Measurements from ENCODE around the gene NSUN2. TPM values are rescaled to one million over a fixed set of nuclear protein-coding genes. Genes with fewer than 3 reads are reported as not detected.

NSUN2 gene
- total RNA-seq, 4 donors from 2014 or later = 34.1 to 49.6 (median 41.9) TPM

DNA sequence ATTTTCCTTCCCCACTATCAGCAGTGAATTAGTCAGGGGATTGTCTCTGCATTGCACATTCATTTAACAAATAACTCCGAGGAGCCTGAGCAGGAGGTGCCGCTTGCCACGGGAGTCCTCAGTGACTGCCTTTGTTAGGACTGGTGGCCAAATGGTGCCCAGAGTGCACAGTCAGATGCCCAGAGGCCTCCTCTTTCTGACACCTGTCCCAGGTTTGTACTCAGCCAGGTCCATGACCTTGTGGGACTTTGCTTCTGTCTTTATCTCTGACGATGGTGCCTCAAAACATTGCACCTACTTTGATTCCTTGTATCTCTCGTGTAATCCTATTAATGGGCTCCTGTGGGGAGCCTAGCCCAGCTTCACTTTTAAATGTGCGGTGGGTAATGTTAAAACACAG lies 4.7 kb upstream of the NSUN2 start:
- H3K36me3 ChIP-seq = no peaks in the 10 kb centered on the region
- peaks cover 0 to 7% of the 10 kb centered on the region in 2 donors for H3K4me1 ChIP-seq
- no peaks in the 10 kb centered on the region for H3K27me3 ChIP-seq
- intact Hi-C loops (cut with DNase I) = loop anchor here (10.0 kb wide), 1 partner anchor 107 kb away; no protein-coding TSS in a partner anchor
- DNase-seq = no peak
- no peaks in the 10 kb centered on the region for H3K9me3 ChIP-seq
- WGBS, 2 donors = 80 to 90% methylated on average over 6 of the region's 6 CpGs
- TF ChIP-seq, protein P1, sequence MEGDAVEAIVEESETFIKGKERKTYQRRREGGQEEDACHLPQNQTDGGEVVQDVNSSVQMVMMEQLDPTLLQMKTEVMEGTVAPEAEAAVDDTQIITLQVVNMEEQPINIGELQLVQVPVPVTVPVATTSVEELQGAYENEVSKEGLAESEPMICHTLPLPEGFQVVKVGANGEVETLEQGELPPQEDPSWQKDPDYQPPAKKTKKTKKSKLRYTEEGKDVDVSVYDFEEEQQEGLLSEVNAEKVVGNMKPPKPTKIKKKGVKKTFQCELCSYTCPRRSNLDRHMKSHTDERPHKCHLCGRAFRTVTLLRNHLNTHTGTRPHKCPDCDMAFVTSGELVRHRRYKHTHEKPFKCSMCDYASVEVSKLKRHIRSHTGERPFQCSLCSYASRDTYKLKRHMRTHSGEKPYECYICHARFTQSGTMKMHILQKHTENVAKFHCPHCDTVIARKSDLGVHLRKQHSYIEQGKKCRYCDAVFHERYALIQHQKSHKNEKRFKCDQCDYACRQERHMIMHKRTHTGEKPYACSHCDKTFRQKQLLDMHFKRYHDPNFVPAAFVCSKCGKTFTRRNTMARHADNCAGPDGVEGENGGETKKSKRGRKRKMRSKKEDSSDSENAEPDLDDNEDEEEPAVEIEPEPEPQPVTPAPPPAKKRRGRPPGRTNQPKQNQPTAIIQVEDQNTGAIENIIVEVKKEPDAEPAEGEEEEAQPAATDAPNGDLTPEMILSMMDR (IDR thresholded peaks at IDR 0.05) = no peak
- no peak for TF ChIP-seq POLR2A (IDR thresholded peaks at IDR 0.05)
- H3K4me3 ChIP-seq (replicated peaks in 1 of 3) = no peak overlapping the region
- H3K27ac ChIP-seq = no peak overlapping the region

DNA sequence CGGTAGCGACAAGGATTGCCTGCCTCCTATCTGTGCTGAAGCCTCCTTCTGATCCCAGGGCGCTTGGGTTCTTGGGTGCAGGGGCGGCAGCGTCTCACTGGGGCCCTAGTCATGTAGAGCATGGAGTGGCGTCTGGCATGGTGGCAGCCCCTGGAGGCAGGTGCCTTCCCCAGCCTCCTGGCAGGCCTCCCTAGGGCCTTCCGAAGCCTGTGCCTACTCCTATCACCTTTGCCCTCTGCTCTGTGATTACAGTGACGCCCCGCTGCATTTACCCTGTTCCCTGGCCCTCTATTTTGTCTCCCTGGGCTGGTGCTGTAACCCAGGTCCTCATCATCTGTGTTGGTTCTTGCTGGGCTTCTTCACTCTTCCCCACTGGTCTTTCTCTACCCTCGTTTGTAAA lies 4.2 kb upstream of the NSUN2 start:
- TF ChIP-seq, protein P1 (IDR thresholded peaks at IDR 0.05) = no peak
- no peak for TF ChIP-seq POLR2A (IDR thresholded peaks at IDR 0.05)
- no peak overlapping the region for H3K27ac ChIP-seq

DNA sequence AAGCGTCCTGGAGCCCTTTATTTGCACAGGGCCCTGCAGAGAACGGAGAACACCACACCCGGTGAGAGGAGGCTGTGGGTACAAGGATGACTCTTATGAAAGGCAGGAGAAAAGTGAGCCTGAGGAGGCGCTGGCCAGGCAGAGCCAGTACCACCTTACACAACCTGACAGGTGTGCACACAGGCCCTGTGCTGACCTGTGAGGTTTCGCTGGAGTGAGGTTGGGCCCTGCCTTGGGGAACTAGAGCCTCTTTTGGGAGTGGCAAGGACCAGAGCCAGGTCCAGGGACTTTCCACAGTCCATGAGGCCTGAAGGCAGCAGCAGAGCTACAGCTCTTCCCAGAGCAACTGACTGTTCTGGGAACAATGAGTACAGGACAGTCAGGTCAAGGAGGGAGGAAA lies 3.4 kb upstream of the NSUN2 start:
- intact Hi-C loops (cut with DNase I) = loop anchor here (10.0 kb wide), 1 partner anchor 109 kb away; no protein-coding TSS in a partner anchor
- H3K9me3 ChIP-seq = no peaks in the 10 kb centered on the region
- H3K27ac ChIP-seq = no peak overlapping the region
- no peaks in the 10 kb centered on the region for H3K27me3 ChIP-seq
- TF ChIP-seq, protein P1 (IDR thresholded peaks at IDR 0.05) = no peak
- TF ChIP-seq POLR2A (IDR thresholded peaks at IDR 0.05) = no peak
- no peak overlapping the region for H3K4me3 ChIP-seq (replicated peaks in 1 of 3)
- H3K36me3 ChIP-seq = no peaks in the 10 kb centered on the region
- no peak for DNase-seq
- 71% methylated on average over 5 of the region's 5 CpGs for WGBS, 2 donors
- H3K4me1 ChIP-seq = peaks cover 7 to 9% of the 10 kb centered on the region in 2 donors

More for the DNA sequence above, 4.2 kb upstream of the NSUN2 start:
- no peaks in the 10 kb centered on the region for H3K36me3 ChIP-seq
- H3K4me1 ChIP-seq = peaks cover 2 to 7% of the 10 kb centered on the region in 2 donors
- WGBS, 2 donors = 88% methylated on average over 8 to 10 of the region's 10 CpGs
- H3K4me3 ChIP-seq (replicated peaks in 1 of 3) = no peak overlapping the region
- intact Hi-C loops (cut with DNase I) = loop anchor here (10.0 kb wide), 1 partner anchor 108 kb away; no protein-coding TSS in a partner anchor
- H3K9me3 ChIP-seq = no peaks in the 10 kb centered on the region
- H3K27me3 ChIP-seq = no peaks in the 10 kb centered on the region
- DNase-seq = no peak

DNA sequence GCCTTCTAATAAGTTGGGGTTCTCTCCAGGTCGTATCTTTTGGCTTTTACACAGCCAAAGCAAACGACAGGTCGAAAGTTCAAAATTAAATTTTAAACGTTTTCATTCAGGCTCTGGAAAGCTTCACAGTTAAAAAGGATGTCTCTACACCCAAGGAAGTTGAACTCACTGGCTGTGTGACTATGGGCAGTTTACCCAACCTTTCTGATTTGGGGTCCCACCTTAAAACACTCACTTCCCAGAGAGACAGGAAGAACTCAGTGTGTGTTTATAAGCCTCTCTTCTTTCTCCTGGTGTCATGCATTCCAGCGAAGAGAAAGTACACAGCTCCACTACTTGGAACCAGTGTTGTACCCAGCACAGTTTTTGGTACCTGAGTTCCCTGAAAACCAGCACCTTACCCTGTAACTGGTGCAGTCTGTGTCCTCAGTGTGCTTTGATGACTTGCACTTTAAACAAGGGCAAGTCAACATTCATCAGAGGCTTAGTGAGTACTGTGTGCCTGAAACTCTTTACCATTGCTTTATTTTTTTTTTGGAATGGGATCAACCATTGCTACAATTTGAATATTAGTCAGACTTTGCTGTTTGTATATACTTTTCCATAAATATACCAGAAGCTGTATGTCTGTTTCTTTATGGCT lies 2.1 kb upstream of the NSUN2 start:
- peaks cover 7 to 12% of the 10 kb centered on the region in 2 donors for H3K4me1 ChIP-seq
- WGBS, 2 donors = 78 to 82% methylated on average over 5 of the region's 5 CpGs
- no peak for DNase-seq

More for the DNA sequence above, 2.1 kb upstream of the NSUN2 start:
- no peaks in the 10 kb centered on the region for H3K36me3 ChIP-seq
- no peak for TF ChIP-seq POLR2A (IDR thresholded peaks at IDR 0.05)
- TF ChIP-seq, protein P1 (IDR thresholded peaks at IDR 0.05) = no peak
- H3K9me3 ChIP-seq = no peaks in the 10 kb centered on the region
- no peak overlapping the region for H3K27ac ChIP-seq
- intact Hi-C loops (cut with DNase I) = loop anchor here (5.0 to 10.0 kb wide), 2 partner anchors 82 to 110 kb away; no protein-coding TSS in a partner anchor
- H3K27me3 ChIP-seq = no peaks in the 10 kb centered on the region
- no peak overlapping the region for H3K4me3 ChIP-seq (replicated peaks in 1 of 3)

Measured in thyroid gland (tissue), 4 donors.